Gastrocnemius medialis (tissue), 4 donors: Measurements from ENCODE around the gene LRP1. TPM values are rescaled to one million over a fixed set of nuclear protein-coding genes. Genes with fewer than 3 reads are reported as not detected.

Source experiments
- ATAC-seq, 2 donors: fragments of 150-250 bp; one replicate each; pipeline ENCODE4 v1.9.1; 2016
- DNase-seq, 2 donors: peaks; one replicate each; pipeline ENCODE4 v3.0.0-alpha.2; 2019
- H3K27ac ChIP-seq, 4 donors: fragments of 200-600 bp; sonication (generic); 1 replicate in 1 of 4; 2 replicates in 3 of 4; pipeline ENCODE4 v1.5.1; 2016 to 2018; ENCODE audit warnings: mild to moderate bottlenecking in 2 of 4, moderate library complexity in 1 of 4
- H3K27me3 ChIP-seq, 3 donors: fragments of 200-600 bp; sonication (generic) in 2 of 3; 1 replicate in 1 of 3; 2 replicates in 2 of 3; pipeline versions ENCODE4 v1.5.1 to v1.6.0; 2016 to 2019; ENCODE audit warnings: mild to moderate bottlenecking in 1 of 3, moderate library complexity in 1 of 3
- H3K36me3 ChIP-seq, 2 donors: fragments of 200-600 bp; sonication (generic) in 1 of 2; one replicate each; pipeline ENCODE4 v1.5.1; 2017 to 2018
- H3K4me1 ChIP-seq, 2 donors: fragments of 200-600 bp; sonication (generic) in 1 of 2; one replicate each; pipeline ENCODE4 v1.5.1; 2016 to 2017; ENCODE audit warnings: mild to moderate bottlenecking in 2 of 2
- H3K4me3 ChIP-seq, 4 donors: fragments of 200-600 bp; sonication (generic) in 3 of 4; 1 replicate in 1 of 4; 2 replicates in 3 of 4; pipeline ENCODE4 v1.5.1; 2016 to 2019; ENCODE audit warnings: mild to moderate bottlenecking in 2 of 4
- H3K9me3 ChIP-seq, 3 donors: fragments of 200-600 bp; sonication (generic) in 2 of 3; 1 replicate in 1 of 3; 2 replicates in 2 of 3; pipeline ENCODE4 v1.5.1; 2016 to 2019
- CTCF ChIP-seq, 5 experiments: fragments of 450-650 bp in 3 of 5; fragments of 200-600 bp in 2 of 5; sonication (generic) in 2 of 5; IDR thresholded peaks in 4 of 5; conservative IDR thresholded peaks in 1 of 5; 1 replicate in 4 of 5; 2 replicates in 1 of 5; pipeline ENCODE4 v1.5.1; 2016 to 2019; ENCODE audit warnings: antibody characterized with exemption in 5 of 5, mild to moderate bottlenecking in 3 of 5, moderate library complexity in 3 of 5
- POLR2A ChIP-seq, 2 donors: fragments of 450-650 bp; IDR thresholded peaks; one replicate each; pipeline ENCODE4 v1.6.1; 2017; ENCODE audit warnings: antibody characterized with exemption in 2 of 2, mild to moderate bottlenecking in 2 of 2, moderate library complexity in 2 of 2
- in situ Hi-C, 4 donors: fragments of 200-750 bp; cut with MboI; loops; one replicate each; pipeline versions ENCODE4 v1.15.0 to v1.8.0; 2017; ENCODE audit warnings: low sequenced_read_pairs in 4 of 4
- intact Hi-C: fragments of 100-400 bp; cut with DNase I; formaldehyde crosslinking; loops from one replicate; pipeline ENCODE4 v1.15.1; 2023; ENCODE audit warnings: low total_unique reads
- total RNA-seq, 4 donors: library from RNA; depleted of rRNA; stranded (reverse); fragments of >200 nt; gene quantifications; one replicate each; pipeline versions ENCODE4 v1.1.0 to v1.2.3, GENCODE V29; 2016

The LRP1 gene
- total RNA-seq, 4 donors from 2014 or later: 26.1 to 53.5 (median 49.8) TPM

- in situ Hi-C loops: no loop called here
Observed at GRCh38 chr12:57191410-57191809, 63.1 kb downstream of the LRP1 start.

DNA sequence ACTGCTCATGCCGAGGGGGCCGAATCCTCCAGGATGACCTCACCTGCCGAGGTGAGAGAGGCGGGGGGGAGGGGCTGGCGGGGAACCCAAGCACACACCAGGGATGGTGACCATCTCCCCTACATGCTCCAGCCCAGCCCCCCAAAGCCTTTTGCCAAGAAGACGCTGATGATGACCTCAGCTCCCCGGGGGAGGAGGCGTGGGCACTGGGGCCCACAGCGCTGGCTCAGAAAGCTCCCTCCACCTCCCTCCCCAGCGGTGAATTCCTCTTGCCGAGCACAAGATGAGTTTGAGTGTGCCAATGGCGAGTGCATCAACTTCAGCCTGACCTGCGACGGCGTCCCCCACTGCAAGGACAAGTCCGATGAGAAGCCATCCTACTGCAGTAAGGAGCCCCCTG is 64.6 kb downstream of the LRP1 start:
- intact Hi-C loops (no loop called here), in situ Hi-C loops (no loop called here)
- H3K4me3 ChIP-seq: no peak overlapping the region
- no peaks in the 10 kb centered on the region for H3K27me3 ChIP-seq
- ATAC-seq (no peak), DNase-seq (no peak)
- TF ChIP-seq CTCF (IDR thresholded peaks at IDR 0.05 in 4 of 5, conservative IDR thresholded peaks at IDR 0.05 in 1 of 5) (no peak), POLR2A (IDR thresholded peaks at IDR 0.05) (no peak)
- no peak overlapping the region for H3K27ac ChIP-seq
- no peaks in the 10 kb centered on the region for H3K4me1 ChIP-seq
- no peaks in the 10 kb centered on the region for H3K9me3 ChIP-seq
- H3K36me3 ChIP-seq: no peaks in the 10 kb centered on the region

More at GRCh38 chr12:57191410-57191809, 63.1 kb downstream of the LRP1 start:
- Histone ChIP-seq H3K27ac (no peak overlapping the region), H3K9me3 (no peaks in the 10 kb centered on the region), H3K36me3 (no peaks in the 10 kb centered on the region), H3K4me1 (no peaks in the 10 kb centered on the region), H3K4me3 (no peak overlapping the region), H3K27me3 (no peaks in the 10 kb centered on the region)
- DNase-seq (no peak), ATAC-seq (no peak)
- TF ChIP-seq CTCF (IDR thresholded peaks at IDR 0.05 in 4 of 5, conservative IDR thresholded peaks at IDR 0.05 in 1 of 5) (no peak), POLR2A (IDR thresholded peaks at IDR 0.05) (no peak)
- intact Hi-C loops: no loop called here

DNA sequence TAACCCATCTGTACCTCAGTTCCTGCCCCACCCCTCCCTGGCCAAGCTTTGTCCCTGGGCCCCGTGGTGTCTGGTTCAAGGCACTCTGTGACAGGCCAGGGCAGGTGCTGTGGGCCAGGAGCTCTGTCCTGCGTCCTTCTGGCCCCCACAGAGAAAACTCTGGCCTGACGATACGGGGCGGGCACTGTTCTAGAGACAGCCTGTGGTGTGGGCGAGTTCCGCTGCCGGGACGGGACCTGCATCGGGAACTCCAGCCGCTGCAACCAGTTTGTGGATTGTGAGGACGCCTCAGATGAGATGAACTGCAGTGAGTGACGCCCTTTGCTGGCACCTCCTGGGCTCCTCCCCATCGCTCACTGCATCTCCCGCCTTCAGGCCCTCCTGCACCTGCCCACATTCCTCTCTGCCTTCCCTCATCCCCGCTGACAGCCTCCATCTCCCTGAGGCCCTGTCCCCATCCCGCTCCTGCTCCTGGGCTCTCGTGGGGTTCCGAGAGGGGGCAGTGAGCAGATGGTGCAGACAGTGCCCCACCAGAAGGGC is 65.5 kb downstream of the LRP1 start:
- H3K4me1 ChIP-seq: no peaks in the 10 kb centered on the region
- H3K4me3 ChIP-seq: no peak overlapping the region
- intact Hi-C loops (no loop called here), in situ Hi-C loops (no loop called here)
- TF ChIP-seq CTCF (IDR thresholded peaks at IDR 0.05 in 4 of 5, conservative IDR thresholded peaks at IDR 0.05 in 1 of 5) (no peak), POLR2A (IDR thresholded peaks at IDR 0.05) (no peak)
- H3K9me3 ChIP-seq: no peaks in the 10 kb centered on the region
- H3K36me3 ChIP-seq: no peaks in the 10 kb centered on the region
- no peak overlapping the region for H3K27ac ChIP-seq
- no peaks in the 10 kb centered on the region for H3K27me3 ChIP-seq
- DNase-seq (no peak), ATAC-seq (no peak)

GRCh38 chr12:57194253-57194652 is 66.0 kb downstream of the LRP1 start:
- in situ Hi-C loops: no loop called here
- Histone ChIP-seq H3K36me3 (peaks cover 0 to 2% of the 10 kb centered on the region in 2 donors), H3K9me3 (no peaks in the 10 kb centered on the region), H3K4me3 (no peak overlapping the region), H3K27me3 (no peaks in the 10 kb centered on the region), H3K27ac (no peak overlapping the region), H3K4me1 (no peaks in the 10 kb centered on the region)
- DNase-seq: no peak
- ATAC-seq: no peak
- no peak for TF ChIP-seq POLR2A (IDR thresholded peaks at IDR 0.05)
- no peak for TF ChIP-seq CTCF (IDR thresholded peaks at IDR 0.05 in 4 of 5, conservative IDR thresholded peaks at IDR 0.05 in 1 of 5)
- intact Hi-C loops: no loop called here

DNA sequence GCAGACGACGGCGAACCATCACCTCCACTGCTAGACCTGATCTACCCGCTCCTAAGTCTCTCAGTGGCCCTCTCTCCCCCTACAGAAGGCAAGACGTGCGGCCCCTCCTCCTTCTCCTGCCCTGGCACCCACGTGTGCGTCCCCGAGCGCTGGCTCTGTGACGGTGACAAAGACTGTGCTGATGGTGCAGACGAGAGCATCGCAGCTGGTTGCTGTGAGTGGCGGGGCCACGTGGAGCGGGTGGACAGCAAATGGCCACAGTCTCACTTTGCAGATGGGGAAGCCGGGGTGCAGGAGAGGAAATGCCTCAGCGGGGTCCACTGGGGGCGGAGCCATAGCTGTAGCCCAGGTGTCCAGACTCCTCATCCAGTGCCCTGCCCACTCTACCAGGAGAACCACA is 66.9 kb downstream of the LRP1 start:
- in situ Hi-C loops (no loop called here), intact Hi-C loops (no loop called here)
- H3K9me3 ChIP-seq: no peaks in the 10 kb centered on the region
- no peak overlapping the region for H3K4me3 ChIP-seq
- no peaks in the 10 kb centered on the region for H3K27me3 ChIP-seq
- TF ChIP-seq CTCF (IDR thresholded peaks at IDR 0.05 in 4 of 5, conservative IDR thresholded peaks at IDR 0.05 in 1 of 5) (no peak), POLR2A (IDR thresholded peaks at IDR 0.05) (no peak)
- peaks cover 0 to 5% of the 10 kb centered on the region in 2 donors for H3K36me3 ChIP-seq
- H3K4me1 ChIP-seq: no peaks in the 10 kb centered on the region
- ATAC-seq: no peak
- H3K27ac ChIP-seq: no peak overlapping the region
- DNase-seq: no peak
